Effector memory CD8-positive, alpha-beta T cell (primary cell): ENCODE measurements around the gene HLA-DOA.

Experiments
- ATAC-seq: fragments of 150-1000 bp; cut with Tn5 transposase; replicated peaks from 2 replicates; pipeline ENCODE4 v1.10.0; 2021; ENCODE audit warnings: mild to moderate bottlenecking, moderate library complexity
- DNase-seq, 3 experiments: peaks; one replicate each; pipeline ENCODE4 v3.0.0; 2021
- H3K27ac Mint-ChIP-seq, 2 donors: one replicate each; pipeline ENCODE4 v1.8.0; 2022; ENCODE audit warnings: mild to moderate bottlenecking in 2 of 2, mixed read lengths in 2 of 2, moderate library complexity in 2 of 2
- H3K27me3 Mint-ChIP-seq, 2 donors: one replicate each; pipeline ENCODE4 v1.8.0; 2022; ENCODE audit warnings: mixed read lengths in 2 of 2
- H3K36me3 Mint-ChIP-seq: one replicate; pipeline ENCODE4 v1.8.0; 2022; ENCODE audit warnings: mild to moderate bottlenecking, moderate library complexity, mixed read lengths; ENCODE audit not compliant: insufficient read depth
- H3K4me1 Mint-ChIP-seq, 2 donors: one replicate each; pipeline ENCODE4 v1.8.0; 2022; ENCODE audit warnings: low read depth in 2 of 2, mixed read lengths in 2 of 2
- H3K4me3 Mint-ChIP-seq, 2 donors: one replicate each; pipeline ENCODE4 v1.8.0; 2022; ENCODE audit warnings: mild to moderate bottlenecking in 2 of 2, mixed read lengths in 2 of 2, moderate library complexity in 2 of 2
- H3K9me3 Mint-ChIP-seq, 2 donors: one replicate each; pipeline ENCODE4 v1.8.0; 2022; ENCODE audit warnings: mixed read lengths in 2 of 2

HLA-DOA gene

DNA sequence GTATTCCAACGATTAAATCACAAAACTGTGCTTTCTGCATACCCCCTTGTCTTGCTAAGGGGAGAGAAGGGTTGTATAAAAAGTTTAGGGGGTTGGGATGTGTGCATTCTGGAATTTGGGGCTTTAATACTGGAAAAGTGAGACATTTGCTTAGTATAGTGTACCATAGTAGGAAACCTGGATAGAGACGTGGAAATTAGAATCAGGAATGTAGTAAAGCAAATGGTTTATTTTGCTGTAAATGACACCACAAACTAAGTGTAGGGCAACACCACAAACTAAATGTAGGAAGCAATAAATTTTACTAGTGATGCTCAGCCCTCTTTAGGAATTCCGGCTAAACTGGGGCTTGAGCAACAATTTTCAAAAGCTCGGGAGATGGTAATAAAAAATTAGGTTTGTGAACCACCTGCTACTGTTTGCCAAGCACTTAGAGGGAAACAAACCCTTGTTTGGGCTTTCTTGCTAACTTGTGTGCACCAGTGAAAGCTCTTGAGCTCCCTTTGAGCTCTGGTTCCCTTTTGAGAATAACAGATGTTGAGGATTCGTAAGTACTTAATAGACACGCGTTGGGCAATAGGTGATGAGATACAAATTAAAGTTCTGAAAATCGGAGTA, 27.2 kb downstream of the HLA-DOA start:
- Mint-ChIP-seq H3K4me3 (no peak overlapping the region), H3K27me3 (no peaks in the 10 kb centered on the region), H3K4me1 (peaks cover 29 to 31% of the 10 kb centered on the region in 2 donors), H3K27ac (peak overlapping the region; percentile 28 to 90), H3K36me3 (peaks cover 54% of the 10 kb centered on the region), H3K9me3 (no peaks in the 10 kb centered on the region)
- no peak for ATAC-seq
- DNase-seq: no peak

DNA sequence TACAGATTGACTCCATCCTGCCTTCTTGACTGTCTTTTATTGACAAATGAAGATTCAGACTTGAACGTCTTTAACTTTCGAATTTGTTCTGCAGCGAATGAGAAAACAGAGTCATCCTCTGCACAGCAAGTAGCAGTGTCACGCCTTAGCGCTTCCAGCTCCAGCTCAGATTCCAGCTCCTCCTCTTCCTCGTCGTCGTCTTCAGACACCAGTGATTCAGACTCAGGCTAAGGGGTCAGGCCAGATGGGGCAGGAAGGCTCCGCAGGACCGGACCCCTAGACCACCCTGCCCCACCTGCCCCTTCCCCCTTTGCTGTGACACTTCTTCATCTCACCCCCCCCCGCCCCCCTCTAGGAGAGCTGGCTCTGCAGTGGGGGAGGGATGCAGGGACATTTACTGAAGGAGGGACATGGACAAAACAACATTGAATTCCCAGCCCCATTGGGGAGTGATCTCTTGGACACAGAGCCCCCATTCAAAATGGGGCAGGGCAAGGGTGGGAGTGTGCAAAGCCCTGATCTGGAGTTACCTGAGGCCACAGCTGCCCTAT, 28.8 kb downstream of the HLA-DOA start:
- H3K9me3 Mint-ChIP-seq: no peaks in the 10 kb centered on the region
- DNase-seq (no peak), ATAC-seq (no peak)
- H3K4me1 Mint-ChIP-seq: peaks cover 44 to 48% of the 10 kb centered on the region in 2 donors
- H3K36me3 Mint-ChIP-seq: peaks cover 70% of the 10 kb centered on the region
- H3K4me3 Mint-ChIP-seq: peak overlapping the region in 1 of 2 donors; percentile 19
- H3K27me3 Mint-ChIP-seq: no peaks in the 10 kb centered on the region
- H3K27ac Mint-ChIP-seq: peak overlapping the region; percentile 46 to 90

DNA sequence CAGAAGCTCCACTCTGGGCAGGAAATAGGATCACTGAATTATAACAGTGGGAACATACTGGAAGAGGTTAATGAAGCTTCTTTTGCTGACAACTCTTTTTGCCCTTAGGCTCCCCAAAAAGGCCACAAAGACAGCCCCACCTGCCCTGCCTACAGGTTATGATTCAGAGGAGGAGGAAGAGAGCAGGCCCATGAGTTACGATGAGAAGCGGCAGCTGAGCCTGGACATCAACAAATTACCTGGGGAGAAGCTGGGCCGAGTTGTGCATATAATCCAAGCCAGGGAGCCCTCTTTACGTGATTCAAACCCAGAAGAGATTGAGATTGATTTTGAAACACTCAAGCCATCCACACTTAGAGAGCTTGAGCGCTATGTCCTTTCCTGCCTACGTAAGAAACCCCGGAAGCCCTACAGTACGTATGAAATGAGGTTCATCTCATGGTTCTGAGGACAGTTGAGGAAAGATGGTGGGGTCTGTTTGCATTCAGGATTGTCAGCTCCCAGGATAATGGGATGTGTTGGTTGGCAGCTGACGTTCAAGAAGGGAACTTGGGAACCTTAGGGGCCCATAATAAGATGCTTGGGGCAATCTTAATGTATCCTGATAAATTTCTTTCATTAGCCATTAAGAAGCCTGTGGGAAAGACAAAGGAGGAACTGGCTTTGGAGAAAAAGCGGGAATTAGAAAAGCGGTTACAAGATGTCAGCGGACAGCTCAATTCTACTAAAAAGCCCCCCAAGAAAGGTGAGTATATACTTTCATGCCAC, 29.5 kb downstream of the HLA-DOA start:
- Mint-ChIP-seq H3K4me1 (peaks cover 45 to 54% of the 10 kb centered on the region in 2 donors), H3K27ac (peak overlapping the region; percentile 46 to 98), H3K36me3 (peaks cover 77% of the 10 kb centered on the region), H3K27me3 (no peaks in the 10 kb centered on the region), H3K4me3 (peak overlapping the region in 1 of 2 donors; percentile 19), H3K9me3 (no peaks in the 10 kb centered on the region)
- no peak for ATAC-seq
- no peak for DNase-seq

DNA sequence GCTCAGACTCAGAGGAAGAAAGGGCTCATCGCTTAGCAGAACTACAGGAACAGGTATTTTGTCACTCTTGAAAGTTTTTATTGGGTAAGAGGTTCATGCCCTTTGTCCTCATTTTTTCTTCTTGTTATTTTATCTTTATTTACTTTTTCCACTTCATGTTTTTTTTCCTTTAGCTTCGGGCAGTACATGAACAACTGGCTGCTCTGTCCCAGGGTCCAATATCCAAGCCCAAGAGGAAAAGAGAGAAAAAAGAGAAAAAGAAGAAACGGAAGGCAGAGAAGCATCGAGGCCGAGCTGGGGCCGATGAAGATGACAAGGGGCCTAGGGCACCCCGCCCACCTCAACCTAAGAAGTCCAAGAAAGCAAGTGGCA, 31.5 kb downstream of the HLA-DOA start:
- peak overlapping the region; percentile 59 to 98 for H3K27ac Mint-ChIP-seq
- DNase-seq (no peak), ATAC-seq (no peak)
- H3K36me3 Mint-ChIP-seq: peaks cover 96% of the 10 kb centered on the region
- H3K27me3 Mint-ChIP-seq: no peaks in the 10 kb centered on the region
- peaks cover 46 to 64% of the 10 kb centered on the region in 2 donors for H3K4me1 Mint-ChIP-seq
- H3K4me3 Mint-ChIP-seq: peak overlapping the region; percentile 13 to 55
- no peaks in the 10 kb centered on the region for H3K9me3 Mint-ChIP-seq

DNA sequence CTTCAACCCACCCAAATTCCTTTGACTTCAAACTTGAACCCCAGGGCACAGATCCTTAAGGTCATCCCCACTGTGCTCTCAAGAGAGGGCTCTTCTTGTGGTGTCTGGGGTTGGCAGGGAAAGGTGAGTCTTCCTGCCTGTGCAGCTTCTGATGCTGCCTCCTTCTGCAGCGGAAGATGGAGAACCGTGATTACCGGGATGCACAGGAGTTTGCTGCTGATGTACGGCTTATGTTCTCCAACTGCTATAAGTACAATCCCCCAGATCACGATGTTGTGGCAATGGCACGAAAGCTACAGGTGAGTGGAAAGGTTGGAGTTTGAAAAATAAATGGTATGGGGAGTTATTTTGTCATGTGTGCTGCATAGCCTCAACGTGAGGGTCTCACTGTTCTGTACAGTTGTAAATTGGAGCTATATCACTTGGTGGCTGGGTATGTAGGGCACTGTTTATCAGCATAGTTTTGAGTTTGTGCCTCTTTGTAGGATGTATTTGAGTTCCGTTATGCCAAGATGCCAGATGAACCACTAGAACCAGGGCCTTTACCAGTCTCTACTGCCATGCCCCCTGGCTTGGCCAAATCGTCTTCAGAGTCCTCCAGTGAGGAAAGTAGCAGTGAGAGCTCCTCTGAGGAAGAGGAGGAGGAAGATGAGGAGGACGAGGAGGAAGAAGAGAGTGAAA, 32.0 kb downstream of the HLA-DOA start:
- Mint-ChIP-seq H3K4me3 (peak overlapping the region; percentile 13 to 41), H3K9me3 (no peaks in the 10 kb centered on the region), H3K27ac (peak overlapping the region; percentile 59 to 98), H3K36me3 (peaks cover 100% of the 10 kb centered on the region), H3K27me3 (no peaks in the 10 kb centered on the region), H3K4me1 (peaks cover 52 to 66% of the 10 kb centered on the region in 2 donors)
- no peak for DNase-seq
- no peak for ATAC-seq

DNA sequence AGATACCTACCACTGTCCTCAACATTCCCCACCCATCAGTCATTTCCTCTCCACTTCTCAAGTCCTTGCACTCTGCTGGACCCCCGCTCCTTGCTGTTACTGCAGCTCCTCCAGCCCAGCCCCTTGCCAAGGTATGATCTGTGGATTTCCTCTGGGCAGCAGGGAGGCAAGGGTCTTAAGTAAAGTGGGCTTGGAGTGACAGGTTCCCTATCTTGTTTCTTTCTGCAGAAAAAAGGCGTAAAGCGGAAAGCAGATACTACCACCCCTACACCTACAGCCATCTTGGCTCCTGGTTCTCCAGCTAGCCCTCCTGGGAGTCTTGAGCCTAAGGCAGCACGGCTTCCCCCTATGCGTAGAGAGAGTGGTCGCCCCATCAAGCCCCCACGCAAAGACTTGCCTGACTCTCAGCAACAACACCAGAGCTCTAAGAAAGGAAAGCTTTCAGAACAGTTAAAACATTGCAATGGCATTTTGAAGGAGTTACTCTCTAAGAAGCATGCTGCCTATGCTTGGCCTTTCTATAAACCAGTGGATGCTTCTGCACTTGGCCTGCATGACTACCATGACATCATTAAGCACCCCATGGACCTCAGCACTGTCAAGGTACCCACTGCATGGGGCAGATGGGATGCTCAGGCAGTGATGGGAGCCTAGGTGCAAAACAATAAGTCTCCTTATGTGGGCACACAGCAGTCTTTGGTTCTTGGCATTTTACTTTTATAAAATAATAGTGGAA, 32.9 kb downstream of the HLA-DOA start:
- Mint-ChIP-seq H3K36me3 (peaks cover 100% of the 10 kb centered on the region), H3K9me3 (no peaks in the 10 kb centered on the region), H3K4me3 (peak overlapping the region; percentile 88 to 94), H3K4me1 (peaks cover 52 to 68% of the 10 kb centered on the region in 2 donors), H3K27ac (peak overlapping the region; percentile 90 to 98), H3K27me3 (no peaks in the 10 kb centered on the region)
- ATAC-seq (no peak), DNase-seq (no peak)

DNA sequence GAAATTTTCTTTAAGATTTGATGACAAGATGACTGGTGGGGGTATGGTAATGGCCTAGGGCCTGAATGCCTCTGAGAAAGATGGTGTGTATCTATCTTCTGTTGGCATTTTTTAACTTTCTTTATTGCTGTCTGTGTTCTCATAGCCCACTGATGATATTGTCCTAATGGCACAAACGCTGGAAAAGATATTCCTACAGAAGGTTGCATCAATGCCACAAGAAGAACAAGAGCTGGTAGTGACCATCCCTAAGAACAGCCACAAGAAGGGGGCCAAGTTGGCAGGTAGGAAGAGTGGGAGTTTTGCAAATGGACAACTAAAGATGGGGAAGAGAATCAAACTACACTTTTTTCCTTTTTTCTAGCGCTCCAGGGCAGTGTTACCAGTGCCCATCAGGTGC, 33.5 kb downstream of the HLA-DOA start:
- H3K36me3 Mint-ChIP-seq: peaks cover 100% of the 10 kb centered on the region
- no peaks in the 10 kb centered on the region for H3K27me3 Mint-ChIP-seq
- DNase-seq (no peak), ATAC-seq (no peak)
- peak overlapping the region; percentile 90 to 98 for H3K27ac Mint-ChIP-seq
- H3K4me1 Mint-ChIP-seq: peaks cover 52 to 74% of the 10 kb centered on the region in 2 donors
- H3K4me3 Mint-ChIP-seq: peak overlapping the region; percentile 88 to 94
- no peaks in the 10 kb centered on the region for H3K9me3 Mint-ChIP-seq

DNA sequence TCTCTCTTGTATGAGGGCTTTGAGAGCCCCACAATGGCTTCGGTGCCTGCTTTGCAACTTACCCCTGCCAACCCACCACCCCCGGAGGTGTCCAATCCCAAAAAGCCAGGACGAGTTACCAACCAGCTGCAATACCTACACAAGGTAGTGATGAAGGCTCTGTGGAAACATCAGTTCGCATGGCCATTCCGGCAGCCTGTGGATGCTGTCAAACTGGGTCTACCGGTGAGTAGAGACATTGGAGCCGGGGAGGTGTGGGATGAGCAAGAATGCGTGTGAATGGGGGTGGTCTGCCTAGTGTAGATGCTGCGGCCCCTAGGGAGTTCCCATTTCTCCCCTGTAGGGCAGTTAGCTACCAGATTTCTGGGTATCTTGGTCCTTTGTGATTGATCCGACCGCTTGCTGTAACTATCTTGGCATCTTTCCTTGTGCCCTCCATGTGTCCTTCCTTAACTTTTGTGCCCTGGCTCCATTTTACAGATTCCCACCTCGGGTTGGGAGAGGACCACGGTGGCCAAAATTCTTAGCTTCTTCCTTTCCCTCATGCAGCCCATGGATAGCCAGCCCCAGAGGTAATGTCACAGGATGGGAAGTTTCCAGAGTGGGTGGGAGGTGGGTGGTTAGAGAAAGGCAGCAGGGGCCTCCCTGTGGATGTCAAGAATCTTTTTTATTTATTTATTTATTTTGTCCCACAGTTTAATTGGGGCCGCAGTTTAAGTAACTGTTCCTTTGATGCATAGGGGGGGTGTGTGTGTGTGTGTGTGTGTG, 34.7 kb downstream of the HLA-DOA start:
- Mint-ChIP-seq H3K9me3 (no peaks in the 10 kb centered on the region), H3K4me3 (peak overlapping the region; percentile 88 to 94), H3K27ac (peak overlapping the region; percentile 94 to 98), H3K27me3 (no peaks in the 10 kb centered on the region), H3K4me1 (peaks cover 55 to 76% of the 10 kb centered on the region in 2 donors), H3K36me3 (peaks cover 97% of the 10 kb centered on the region)
- no peak for DNase-seq
- no peak for ATAC-seq

DNA sequence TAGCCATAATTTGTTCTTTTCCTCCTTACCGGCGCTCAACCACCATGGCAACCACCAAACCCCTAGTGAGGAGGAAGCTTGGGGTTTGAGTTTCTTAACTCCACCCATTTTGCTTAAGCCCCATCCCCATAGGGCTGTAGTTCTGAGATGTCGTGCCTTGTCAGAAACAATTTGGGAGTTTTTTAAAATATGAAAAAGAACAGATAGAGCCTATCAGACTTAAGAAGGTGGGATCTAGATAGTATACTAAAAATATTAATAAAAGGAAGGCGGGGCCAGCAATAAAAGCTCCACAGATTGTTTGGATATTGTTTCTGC, 35.4 kb downstream of the HLA-DOA start:
- Mint-ChIP-seq H3K27ac (peak overlapping the region; percentile 94 to 98), H3K4me3 (peak overlapping the region; percentile 88 to 94), H3K27me3 (no peaks in the 10 kb centered on the region), H3K9me3 (no peaks in the 10 kb centered on the region), H3K4me1 (peaks cover 52 to 75% of the 10 kb centered on the region in 2 donors), H3K36me3 (peaks cover 97% of the 10 kb centered on the region)
- DNase-seq (no peak), ATAC-seq (no peak)

DNA sequence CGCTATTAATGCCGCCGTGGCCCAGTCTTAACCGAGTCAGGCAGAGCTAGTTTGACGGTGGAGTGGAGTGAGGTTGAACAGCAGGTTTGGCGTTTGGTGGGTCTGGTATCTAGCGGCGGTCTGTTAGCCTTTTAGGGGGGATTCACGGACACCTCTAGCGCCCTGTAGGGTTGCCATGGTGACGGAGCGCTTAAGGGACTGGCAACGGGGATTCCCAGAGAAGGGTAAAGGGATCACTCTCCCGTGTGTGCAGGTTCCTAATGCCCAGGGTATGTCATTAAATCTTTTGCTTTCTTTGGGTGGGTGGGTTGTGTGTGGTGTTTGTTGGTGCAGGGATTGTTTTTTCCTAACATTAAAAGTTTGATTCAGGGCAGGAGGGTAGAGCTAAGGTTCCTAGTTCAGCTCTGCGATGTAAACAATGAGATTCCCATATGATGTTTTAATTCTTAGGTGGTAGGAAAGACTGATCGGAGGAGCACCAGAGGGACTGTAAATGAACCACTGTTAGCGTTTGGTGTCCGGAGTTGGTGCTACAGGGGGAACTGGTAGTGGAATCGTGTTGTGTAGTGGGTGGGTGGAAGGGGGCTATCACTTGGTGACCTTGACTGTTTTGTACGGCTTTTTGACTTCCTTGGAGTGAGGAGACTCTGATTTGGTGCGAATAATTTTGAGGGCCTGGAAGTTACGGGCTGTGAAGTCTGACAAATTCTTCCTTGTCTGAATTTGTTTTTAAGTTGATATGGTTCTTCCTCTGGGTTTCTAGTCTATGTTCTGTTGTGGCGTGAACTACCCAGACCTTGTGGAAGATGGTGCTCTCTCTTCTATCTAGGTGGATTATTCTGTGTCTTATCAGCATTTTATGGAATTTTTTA, 36.0 kb downstream of the HLA-DOA start:
- ATAC-seq (peak; percentile 3), DNase-seq (peak in 2 of 3 experiments; percentile 64)
- H3K4me3 Mint-ChIP-seq: peak overlapping the region; percentile 88 to 94
- H3K4me1 Mint-ChIP-seq: peaks cover 54 to 70% of the 10 kb centered on the region in 2 donors
- no peaks in the 10 kb centered on the region for H3K27me3 Mint-ChIP-seq
- no peaks in the 10 kb centered on the region for H3K9me3 Mint-ChIP-seq
- H3K27ac Mint-ChIP-seq: peak overlapping the region; percentile 94 to 98
- peaks cover 95% of the 10 kb centered on the region for H3K36me3 Mint-ChIP-seq

DNA sequence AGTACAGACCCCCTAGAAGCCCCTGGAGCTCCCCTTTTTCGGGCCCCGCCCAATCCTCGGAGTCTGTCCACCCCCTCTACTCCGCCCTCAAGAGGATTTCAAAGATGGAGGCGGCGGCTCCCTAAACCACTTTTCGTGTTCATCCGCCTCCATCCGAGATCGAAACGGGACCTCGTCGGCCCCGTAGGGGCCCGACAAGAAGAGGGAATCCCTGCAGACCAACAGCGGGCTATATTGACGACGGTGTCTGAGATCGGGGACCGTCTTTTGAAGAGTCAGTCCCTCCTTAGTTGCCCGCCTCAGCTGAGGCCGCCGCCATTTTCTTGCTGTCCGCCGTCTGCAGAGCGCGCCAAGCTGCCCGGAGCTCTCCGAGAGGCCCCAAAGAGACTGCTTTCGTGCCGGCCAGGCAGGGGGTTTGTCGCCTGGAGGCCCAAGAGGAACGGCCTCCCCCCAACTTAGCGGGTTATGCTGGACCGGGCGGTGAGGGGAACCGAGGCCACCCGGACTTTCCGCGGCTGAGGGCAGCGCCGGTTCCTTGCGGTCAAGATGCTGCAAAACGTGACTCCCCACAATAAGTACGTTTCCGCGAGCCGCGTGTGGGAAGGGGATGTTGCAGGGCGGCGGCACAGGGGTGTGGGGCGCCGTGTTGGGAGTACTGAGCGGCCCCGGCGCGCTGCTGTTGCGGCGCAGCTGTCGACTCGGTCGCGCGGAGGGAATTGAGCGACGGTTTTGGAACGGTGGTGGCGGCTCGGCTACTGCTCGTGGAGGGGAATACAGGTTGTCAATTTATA, 36.8 kb downstream of the HLA-DOA start:
- peak; percentile 46 to 52 (median 47) for DNase-seq
- ATAC-seq: peak; percentile 22
- H3K27ac Mint-ChIP-seq: peak overlapping the region; percentile 94 to 98
- H3K4me3 Mint-ChIP-seq: peak overlapping the region; percentile 88 to 94
- H3K27me3 Mint-ChIP-seq: no peaks in the 10 kb centered on the region
- peaks cover 54 to 71% of the 10 kb centered on the region in 2 donors for H3K4me1 Mint-ChIP-seq
- no peaks in the 10 kb centered on the region for H3K9me3 Mint-ChIP-seq
- peaks cover 94% of the 10 kb centered on the region for H3K36me3 Mint-ChIP-seq
